GM12891 (cell line): ENCODE measurements around the gene TARS2.

Experiments
- POLR2A ChIP-seq: IDR thresholded peaks from 2 replicates; pipeline ENCODE4 v1.6.1; 2011; ENCODE audit warnings: low read depth, low read length, control low read depth
- POLR2AphosphoS5 ChIP-seq: IDR thresholded peaks from 2 replicates; pipeline ENCODE4 v1.6.1; 2011; ENCODE audit warnings: low read depth, low read length, control low read depth
- SPI1 ChIP-seq: IDR thresholded peaks from 2 replicates; pipeline ENCODE4 v1.6.1; 2011; ENCODE audit warnings: low read depth, low read length, control low read depth
- TAF1 ChIP-seq: IDR thresholded peaks from 2 replicates; pipeline ENCODE4 v1.6.1; 2011; ENCODE audit warnings: low read depth, low read length, control low read depth

DNA sequence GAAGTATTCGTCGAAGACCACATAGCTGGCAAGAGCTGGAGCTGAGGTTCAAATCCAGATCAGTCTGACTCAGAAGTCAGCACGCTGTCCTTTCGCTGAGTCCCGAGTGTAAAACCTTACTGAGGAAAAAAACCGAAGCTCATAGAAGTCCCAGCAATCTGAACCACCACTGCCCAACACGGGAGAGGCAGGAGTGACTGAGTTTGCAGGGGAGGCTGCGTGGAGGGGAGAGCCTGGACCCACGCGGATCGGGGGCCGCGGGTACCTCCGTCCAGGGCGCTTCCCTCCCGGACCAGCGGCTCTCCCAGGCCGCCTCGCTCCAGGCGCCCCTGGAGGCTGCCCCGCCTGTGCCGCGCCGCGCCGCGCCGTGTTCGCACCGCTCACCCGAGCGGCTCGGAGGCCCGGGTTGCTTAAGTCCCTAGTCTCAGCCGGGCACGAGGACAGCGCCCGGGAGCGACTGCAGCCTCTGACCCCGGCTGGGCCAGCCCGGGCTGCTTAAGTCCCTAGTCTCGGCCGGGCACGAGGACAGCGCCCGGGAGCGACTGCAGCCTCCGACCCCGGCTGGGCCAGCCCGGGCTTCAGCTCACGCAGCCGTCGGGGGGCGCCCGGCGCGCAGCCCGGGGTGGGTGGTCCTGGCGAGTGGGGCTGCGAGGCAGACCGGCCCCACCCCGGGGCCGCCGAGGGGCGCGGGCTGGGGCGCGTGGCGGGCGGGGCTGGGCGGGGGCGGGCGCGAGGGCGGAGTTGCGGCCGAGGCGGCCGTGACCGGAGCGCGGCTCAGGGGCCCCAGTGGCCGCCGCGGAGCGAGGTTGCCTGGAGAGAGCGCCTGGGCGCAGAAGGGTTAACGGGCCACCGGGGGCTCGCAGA is 61.6 kb downstream of the TARS2 start, which contains the start of gene ADAMTSL4:
- TF ChIP-seq POLR2AphosphoS5 = no peak
- no peak for TF ChIP-seq POLR2A
- TF ChIP-seq TAF1 = no peak
- TF ChIP-seq SPI1 = no peak
